COLO668 (cell line): ENCODE measurements around the gene NOL3.

Experiments used
- DNase-seq: peaks from one replicate; lab custom pipeline; 2025; ENCODE audit not compliant: unreplicated experiment; lab: John Stamatoyannopoulos, UW

The NOL3 gene

GRCh38 chr16:67204076-67204475 lies 33.7 kb downstream of the NOL3 start:
- DNase-seq, result no peak

GRCh38 chr16:67206129-67206837 lies 35.9 kb downstream of the NOL3 start:
- DNase-seq, result no peak

- DNase-seq, result no peak
These were observed 36.5 kb downstream of the NOL3 start for GRCh38 chr16:67206838-67207248.

GRCh38 chr16:67207249-67208091 lies 37.1 kb downstream of the NOL3 start:
- no peak for DNase-seq

- no peak for DNase-seq
These were observed 38.0 kb downstream of the NOL3 start for GRCh38 chr16:67208154-67208896.

- no peak for DNase-seq
These were observed 39.2 kb downstream of the NOL3 start for GRCh38 chr16:67209565-67209964.

- no peak for DNase-seq
These were observed 40.0 kb downstream of the NOL3 start for GRCh38 chr16:67210069-67210937.

- DNase-seq, result no peak
These were observed 41.3 kb downstream of the NOL3 start for GRCh38 chr16:67211674-67212073.

GRCh38 chr16:67212766-67213165 lies 42.4 kb downstream of the NOL3 start:
- DNase-seq, result no peak

GRCh38 chr16:67213197-67214019 lies 43.1 kb downstream of the NOL3 start:
- no peak for DNase-seq

GRCh38 chr16:67215706-67216105 lies 45.4 kb downstream of the NOL3 start:
- DNase-seq, result no peak

GRCh38 chr16:67216612-67217490 lies 46.5 kb downstream of the NOL3 start:
- DNase-seq, result no peak

- DNase-seq, result no peak
These were observed 53.7 kb downstream of the NOL3 start for GRCh38 chr16:67223992-67224391.
